Stimulated activated CD4-positive, alpha-beta T cell treated with anti-CD3 and anti-CD28 coated beads, Interleukin-4, amount 100 ng/mL, for 48 hours (primary cell): Measurements from ENCODE around the gene SDF4.

Experiments
- DNase-seq, 2 donors: peaks; one replicate each; pipeline ENCODE4 v3.0.0-alpha.2; 2020; ENCODE audit warnings: low read depth in 2 of 2

The SDF4 gene

GRCh38 chr1:1228187-1228586 is 3.6 kb downstream of the SDF4 start:
- no peak for DNase-seq

DNA sequence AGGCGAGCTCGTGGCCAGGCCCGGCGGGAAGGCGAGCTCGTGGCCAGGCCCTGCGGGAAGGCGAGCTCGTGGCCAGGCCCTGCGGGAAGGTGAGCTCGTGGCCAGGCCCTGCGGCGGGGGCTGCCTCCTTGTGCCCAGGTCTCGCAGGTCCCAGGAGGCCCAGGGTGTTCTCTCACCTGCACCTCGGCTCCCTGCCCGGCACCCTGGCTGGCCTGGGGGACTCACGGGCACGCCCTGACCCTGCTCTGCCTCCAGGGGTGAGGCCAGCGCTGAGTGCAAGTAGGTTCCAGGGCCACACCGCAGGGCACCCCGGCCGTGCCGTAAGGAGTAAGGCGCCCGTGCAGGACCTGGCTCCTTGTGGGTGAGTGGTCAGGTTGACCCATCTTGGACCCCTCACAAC is 4.4 kb downstream of the SDF4 start:
- DNase-seq: no peak

DNA sequence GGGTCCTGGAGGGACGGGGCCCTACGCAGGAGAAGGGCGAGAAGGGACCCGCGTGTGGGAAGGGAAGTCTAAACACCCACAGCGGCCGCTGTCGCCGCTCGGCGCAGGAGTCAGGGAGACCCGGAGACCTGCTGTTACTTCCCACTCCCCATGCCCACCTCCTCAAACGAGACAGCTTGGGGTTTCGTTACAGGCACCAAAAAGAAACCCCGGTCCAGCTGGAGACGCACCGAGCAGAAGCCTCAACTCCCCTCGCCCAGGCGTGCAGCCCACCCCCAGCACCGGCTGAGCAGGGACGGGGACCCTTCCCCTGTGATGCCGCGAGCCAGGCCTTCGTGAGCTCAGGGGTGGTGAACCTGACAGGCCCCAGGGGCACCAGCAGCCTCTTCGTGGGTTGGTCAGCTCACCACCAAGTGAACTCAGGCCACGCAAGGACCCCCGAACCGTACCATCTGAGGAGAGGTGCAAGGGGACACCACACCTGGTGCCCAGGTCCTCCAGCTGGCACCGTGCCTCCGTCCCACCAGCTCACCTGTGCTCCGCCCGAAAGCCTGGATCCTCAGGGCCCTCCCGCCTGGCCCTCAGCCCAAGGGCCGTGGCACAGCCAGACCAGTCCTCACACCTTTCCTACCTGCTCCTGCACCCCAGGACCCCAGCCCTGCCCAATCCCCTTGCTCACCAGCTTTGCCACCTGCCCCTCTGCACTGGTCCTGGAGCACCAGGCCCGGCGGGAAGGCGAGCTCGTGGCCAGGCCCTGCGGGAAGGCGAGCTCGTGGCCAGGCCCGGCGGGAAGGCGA is 5.0 kb downstream of the SDF4 start:
- DNase-seq: no peak

DNA sequence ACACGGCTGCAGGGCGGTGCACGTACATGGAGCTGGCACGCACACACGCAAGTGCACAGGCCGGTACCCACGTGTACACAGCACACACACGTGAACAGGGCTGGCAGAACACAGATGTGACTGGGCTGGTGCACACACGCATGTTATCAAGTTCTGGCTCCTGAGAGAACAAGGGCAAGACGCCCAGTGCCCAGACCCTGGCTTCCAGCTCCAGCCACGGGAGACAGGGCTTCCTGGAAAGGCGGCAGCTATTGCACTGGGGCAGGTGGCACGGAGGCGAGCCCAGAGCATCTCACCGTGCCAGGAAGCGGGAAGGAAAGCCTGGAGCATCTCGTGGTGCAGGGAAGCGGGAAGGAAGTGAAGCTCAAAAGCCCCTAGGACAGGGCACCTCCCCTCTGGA is 5.9 kb downstream of the SDF4 start:
- DNase-seq: no peak

DNA sequence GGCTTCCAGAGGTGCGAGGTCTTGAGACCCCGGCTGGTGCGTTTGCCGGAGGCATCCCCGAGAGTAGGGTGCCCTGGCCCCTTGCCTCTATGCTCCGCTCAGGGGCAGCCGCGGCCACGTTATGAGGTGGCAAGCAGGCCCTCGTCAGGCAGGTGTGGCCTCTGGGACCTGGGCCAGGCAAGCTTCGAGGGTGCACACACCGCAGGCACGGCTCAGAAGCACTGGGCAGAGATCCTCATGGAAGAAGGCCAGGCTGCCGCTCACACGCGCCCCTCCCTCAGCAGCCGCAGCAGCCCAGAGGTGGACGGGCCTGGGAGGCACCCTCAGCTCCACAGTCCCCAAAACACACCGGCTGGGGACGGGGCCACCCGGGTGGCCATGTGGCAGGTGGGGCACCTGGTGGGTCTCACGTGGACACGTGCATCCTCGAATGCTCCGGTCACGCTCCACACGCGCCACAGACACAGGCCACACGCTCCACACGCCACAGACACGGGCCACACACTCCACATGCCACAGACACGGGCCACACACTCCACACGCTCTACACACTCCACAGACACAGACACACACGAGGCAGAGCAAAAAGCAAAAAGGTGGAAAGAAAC is 6.5 kb downstream of the SDF4 start:
- DNase-seq: no peak

DNA sequence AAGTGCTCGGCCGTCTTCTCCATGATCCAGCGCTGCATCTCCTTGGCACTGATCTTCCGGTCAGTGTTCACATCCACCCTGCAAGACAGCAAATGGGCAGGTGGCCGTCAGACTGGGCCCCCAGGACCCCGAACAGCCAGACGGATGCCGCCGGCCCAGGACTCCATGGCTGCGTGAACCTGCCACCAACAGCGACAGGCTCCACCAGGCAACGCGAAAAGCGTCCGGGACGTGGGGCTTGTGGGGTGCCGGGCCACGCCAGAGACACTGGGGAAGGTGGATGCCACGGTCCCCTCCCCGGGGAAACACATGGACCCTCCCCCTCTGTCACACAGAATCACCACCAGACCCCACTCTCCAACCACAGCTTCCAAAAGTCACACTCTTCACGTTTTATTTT is 7.9 kb downstream of the SDF4 start:
- no peak for DNase-seq

GRCh38 chr1:1223321-1223720 is 8.5 kb downstream of the SDF4 start:
- DNase-seq: no peak

- no peak for DNase-seq
Measured at GRCh38 chr1:1222575-1223225, 9.1 kb downstream of the SDF4 start.

- DNase-seq: no peak
Measured at GRCh38 chr1:1221887-1222574, 9.8 kb downstream of the SDF4 start.

DNA sequence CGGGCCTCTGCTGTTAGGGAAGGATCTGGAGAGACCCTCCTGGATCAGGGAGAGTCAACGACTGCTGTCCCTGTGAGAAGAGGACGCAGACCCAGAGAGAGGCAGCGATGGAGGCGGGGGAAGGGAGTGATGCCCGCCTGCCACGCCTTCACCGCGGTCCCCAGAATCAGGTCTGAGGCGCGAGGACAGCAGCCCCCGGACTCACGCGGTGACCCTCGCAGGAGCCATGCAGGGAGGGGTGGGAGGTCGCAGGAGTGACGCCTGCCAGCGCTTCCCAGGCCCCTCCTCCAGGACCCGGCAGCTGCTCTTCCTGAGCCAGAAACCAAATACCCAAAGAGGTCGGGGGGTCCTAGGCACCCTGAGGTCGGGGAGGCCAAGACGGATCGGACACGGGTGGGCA is 11.6 kb downstream of the SDF4 start:
- DNase-seq: no peak

- DNase-seq: peak in 1 of 2 donors; percentile 59
Measured at GRCh38 chr1:1219341-1219740, 12.5 kb downstream of the SDF4 start.

- DNase-seq: no peak
Measured at GRCh38 chr1:1218524-1219200, 13.1 kb downstream of the SDF4 start.

GRCh38 chr1:1217621-1218523 is 13.9 kb downstream of the SDF4 start:
- DNase-seq: peak in 1 of 2 donors; percentile 64

- DNase-seq: peak in 1 of 2 donors; percentile 64
Measured at GRCh38 chr1:1216770-1217620, 14.8 kb downstream of the SDF4 start.

DNA sequence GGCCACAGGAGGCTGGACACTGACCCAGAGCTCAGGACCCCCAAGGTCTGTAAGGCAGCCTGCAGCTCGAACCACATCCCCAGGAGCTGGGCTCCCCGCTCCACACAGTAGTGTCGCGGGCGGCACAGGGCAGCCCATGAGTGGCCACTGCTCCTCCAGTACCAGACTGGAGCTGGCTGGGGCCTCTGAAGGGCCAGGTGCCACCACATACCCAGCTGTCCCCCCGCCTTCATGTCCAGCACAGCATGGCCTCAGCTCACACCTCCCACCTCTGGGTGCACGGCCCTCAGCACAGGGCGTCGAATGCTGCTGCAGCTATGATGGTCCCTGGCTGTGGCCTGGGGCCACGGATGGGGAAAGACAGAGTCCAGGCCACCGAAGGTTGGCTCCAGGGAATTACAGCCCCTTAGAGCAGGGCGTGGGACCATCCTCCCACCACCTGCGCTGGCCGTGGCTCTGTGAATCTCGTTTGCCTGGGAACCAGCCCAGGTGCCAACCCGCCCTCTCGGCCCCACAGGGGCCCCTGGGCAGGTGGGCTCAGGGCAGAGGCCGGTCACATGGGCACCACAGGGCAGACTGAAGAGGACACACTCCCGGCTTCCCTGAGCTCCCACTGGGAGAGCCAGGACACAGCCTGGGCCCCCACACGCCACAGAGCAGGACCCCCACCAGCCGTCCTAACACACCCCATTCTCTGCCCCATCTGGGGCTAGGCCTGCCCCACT is 15.8 kb downstream of the SDF4 start:
- no peak for DNase-seq

GRCh38 chr1:1215080-1215676 is 16.6 kb downstream of the SDF4 start:
- DNase-seq: no peak

GRCh38 chr1:1213345-1214265 is 18.2 kb downstream of the SDF4 start, which contains the start of gene TNFRSF4:
TNFRSF4 (minus strand) TSS chr1:1214153; CDS start chr1:1214127, 26 bp downstream.
- peak in 1 of 2 donors; percentile 61 for DNase-seq
